GM19468 (cell line): Measurements from ENCODE around the gene TUBGCP3.

ENCODE experiments used
- ATAC-seq: cut with Tn5 transposase; IDR thresholded peaks from one replicate; pipeline ENCODE4 v1.9.1; 2021; ENCODE audit warnings: mild to moderate bottlenecking, moderate library complexity, moderate number of reproducible peaks; ENCODE audit not compliant: unreplicated experiment; ENCODE audit errors: extremely low read depth

TUBGCP3 gene

DNA sequence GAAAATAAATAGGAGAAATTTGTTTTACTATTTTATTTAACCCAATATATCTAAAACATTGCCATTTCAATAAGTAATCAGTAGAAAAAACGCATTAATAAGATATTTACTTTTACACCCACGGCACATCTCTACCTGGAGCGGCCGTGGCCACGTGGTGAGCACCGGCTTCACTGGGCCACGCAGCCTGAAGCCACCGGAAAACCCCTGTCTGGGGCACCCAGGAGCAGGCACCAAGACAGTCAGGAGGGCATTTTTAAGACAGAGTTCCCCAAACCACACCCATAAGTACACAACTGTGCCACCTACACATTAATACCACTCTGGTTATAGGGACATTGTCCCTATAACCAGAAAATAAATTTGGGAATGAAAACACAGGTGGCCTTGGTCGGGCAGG, 130.9 kb downstream of the TUBGCP3 start:
- ATAC-seq: no peak

DNA sequence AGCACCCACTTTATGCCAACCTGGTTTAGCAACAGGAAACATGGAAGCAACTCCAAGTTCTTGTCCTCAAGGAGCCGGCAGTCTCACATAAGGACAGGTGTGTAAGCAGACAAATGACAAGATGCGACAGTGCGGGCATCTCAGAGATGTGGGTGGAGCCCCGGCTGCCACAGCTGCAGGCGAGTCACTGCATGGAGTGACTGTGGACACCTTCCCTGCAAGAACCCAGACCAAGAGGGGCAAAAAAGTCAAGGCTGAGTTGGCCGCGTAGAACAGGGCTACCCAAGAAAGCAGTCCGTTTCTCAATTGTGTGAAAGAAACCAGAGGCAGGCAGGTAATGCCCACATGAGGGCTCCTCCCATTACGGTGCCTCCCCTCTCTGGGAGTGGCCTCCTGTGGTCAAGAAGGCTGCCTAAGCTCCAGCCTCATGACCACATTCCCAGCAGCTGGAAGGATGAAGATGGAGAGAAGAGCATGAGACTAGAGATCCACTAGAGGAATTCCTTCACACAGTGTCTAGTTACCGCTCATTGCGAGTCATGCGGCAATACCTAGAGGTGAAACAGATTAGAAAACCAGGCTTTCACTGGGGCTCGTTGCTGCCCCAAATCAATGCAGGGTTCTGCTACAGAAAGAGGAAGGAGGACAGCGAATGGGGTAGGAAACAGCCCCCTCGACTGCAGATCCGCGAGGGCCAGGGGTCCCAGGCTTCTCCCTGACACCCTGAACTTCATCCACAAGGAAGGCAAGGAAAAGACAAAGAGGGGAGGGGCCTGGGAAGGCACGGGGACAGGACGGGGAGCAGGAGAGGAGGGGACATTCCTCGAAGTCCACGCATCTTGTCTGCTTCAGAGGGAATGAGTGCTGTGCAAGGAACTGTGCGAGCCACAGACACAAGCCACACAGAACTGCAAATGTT, 131.6 kb downstream of the TUBGCP3 start:
- no peak for ATAC-seq

DNA sequence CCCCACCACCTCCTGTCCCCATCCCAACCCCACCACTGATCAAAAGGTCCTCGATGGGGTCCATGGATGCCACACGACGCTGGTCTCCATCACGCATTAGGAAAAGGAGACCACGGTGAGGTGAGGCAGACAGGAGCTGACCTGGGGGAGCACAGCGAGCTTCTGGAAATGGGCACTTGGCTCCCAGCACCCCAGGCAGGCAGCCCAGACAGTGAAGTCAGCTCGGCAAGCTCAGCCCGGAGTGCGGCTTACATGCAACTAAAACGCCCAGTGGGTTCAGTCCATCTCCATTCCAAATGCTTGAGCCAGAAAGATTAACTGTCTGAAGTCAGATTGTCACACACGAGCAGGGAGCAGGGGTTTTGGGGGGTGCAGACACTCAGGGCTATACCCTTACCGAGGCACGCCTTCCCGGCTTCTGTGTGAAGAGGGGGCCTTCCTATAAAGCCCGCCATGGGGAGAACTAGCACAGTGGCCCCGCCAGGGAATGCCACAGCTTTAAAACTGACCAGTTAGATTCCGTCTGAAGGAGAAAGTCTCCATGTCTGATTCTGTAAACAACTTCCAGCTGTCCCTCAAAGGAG, 132.4 kb downstream of the TUBGCP3 start:
- no peak for ATAC-seq

DNA sequence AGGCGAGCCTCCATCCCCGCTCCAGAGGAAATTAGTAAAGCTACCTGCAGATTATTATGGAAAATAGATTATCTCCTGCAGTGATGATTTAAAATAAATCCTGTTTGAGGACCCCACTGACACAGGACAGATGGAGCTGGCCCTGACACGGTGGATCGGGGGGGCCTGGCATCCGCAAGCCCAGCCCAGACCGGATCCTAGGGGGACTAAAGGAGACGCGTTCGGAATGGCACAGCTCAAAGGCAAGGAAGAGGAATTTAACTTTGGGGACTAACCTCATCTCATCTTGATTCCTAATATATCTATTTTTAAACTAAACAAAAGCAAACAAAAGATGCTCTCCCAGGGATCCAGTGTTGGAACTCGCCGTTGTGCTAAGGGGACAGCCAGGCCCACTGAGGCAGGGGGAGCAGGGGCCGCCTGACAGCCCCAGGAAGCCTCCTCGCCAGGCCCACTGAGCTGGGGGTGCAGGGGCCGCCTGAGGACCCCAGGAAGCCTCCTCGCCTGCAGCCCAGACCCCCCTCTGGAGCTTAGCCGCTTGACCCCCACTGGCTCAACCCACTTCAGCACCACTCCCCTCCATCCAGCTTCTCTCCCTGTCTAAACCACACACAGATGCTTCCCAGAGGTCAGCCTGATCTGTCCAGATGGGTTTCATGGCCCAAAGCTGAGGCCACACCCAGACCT, 133.2 kb downstream of the TUBGCP3 start:
- no peak for ATAC-seq

DNA sequence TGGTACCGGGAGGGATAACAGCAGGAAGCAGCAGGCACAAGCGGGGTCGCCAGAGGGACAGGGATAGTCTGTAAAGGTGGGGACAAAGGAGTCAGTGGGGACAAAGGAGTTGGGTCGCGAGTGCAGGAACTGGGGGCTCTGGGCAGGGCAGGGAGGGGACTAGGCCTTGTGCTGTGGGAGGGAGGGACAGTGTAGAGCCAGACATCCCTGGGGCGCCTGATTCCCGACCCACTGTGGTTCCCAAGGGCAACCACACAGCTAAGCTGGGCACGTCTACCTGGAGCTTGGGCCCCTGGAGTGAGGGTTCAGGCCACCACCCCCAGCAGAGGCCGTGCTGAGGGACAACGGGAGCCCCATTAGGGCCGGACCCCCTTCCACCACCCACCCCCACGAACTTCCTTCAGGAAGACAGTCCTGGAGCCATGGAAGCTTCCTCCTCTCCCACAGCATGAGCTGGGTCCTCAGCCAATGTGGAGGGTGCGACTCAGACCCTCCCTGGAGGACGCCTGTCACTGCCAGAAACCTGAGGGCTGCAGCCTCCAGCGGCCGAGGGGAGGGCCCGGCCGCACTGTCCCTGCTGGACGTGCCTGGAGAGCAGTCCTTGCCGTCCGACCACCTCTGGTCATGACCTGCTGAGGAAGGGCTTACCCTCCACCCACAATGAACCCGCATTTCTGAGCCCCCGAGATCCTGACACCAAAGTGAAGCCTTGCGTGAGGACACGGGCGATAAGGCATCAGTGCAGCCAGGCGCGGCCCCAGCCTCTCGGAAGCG, 133.9 kb downstream of the TUBGCP3 start:
- no peak for ATAC-seq

DNA sequence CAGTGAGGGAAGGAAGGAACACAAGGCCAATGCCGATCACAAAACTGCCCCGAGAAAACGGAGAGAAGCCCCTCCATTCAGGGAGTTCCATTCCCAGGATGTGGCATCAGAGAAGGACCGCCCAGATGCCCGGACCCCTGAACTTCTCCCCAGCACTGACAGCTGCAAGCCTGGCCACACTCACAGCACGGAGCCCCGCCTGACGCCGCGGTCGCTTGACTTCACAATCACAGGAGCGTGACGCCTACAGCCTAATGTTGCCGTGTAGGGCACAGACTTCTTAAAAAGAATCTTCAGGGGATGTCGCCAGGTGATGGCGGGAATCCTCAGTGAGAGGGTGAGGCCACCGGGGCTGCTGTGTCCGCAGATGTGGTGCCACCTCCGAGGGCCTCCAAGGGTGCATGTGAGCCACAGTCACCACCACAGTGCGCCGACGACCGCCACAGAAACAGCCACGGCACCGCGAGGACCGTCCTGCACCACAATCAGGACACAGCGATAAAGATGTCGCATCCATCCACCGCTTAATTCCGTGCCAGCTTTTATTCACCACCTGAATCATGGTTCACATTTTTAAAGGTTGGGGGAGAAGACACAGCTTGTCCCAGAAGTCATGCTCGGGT, 134.6 kb downstream of the TUBGCP3 start:
- no peak for ATAC-seq

DNA sequence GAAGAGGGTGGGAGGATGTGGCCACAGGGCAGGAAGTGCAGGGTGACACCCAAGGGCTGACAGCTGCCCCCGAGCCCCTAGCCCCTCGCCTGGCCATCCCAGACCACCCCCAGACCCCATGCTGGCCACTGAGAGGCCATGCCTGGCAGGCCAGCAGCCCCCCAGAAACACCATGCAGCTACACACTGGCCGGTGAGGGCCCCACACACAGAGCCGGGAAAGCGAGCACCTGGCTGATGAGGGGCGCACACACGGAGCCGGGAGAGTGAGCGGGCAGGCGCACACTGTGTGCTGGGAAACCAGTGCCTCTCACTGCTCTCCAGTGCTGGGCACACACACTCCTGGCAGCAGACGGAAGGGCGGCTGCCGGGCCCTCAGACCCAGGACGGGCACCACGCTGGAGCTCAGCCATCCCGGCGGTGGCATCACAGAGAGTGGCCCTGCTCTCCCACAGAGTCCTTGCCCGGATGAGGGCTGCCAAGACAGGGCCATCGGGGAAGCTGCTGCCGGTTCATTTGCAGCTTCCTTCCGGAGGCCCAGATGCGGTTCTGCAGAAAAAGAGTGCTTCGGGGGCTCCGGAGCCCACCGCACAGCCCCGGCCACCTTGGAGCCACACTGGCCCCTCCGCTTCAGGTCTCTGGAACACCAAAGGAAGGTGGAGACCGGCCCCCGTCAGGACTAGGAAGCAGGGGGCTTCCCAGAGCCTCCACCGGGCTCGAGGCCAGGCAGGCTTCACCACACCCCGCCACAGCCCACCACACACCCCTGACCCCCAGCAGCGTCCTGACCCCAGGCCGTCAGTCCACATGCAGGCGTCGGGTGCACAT, 135.4 kb downstream of the TUBGCP3 start:
- no peak for ATAC-seq

DNA sequence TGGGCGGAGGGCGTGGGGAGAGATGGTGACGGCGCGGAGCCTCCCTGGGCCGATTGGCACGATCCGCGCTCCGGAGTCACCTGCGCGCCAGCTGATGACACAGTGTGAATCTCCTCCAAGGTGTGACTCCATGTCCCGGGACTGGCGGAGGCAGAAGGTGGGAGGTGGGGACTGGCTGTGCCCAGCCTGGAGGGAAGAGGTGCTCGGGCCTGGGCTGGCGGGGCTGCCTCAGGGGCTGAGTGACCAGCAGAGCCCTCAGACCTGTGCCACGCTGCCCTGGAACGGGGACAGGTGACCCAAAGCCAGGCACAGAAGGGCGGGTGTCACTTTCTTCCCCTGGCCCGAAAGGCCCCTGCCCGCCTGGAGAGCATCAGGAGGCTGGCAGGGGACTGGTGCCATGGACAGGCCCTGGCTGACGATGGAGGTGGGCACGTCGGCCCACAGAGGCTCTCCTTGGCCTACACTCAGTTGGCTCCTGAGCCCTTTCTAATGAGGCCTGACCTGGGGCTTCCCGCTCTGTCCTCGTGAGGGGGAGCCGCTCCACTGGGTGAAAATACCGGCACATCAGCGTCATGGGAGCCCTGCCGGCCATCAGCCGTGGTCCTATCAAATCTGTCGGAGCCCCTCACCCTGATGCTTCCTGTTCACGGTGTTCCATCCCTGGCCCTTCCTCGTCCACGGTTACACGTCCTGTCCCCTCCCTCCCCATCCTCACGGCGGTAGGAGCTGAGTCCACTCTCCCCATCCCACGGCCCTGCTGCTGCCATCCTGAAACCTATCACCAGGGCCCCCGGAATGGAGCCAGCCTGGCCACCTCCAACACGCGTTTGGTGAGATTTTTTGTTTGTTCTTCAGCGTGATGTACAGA, 136.2 kb downstream of the TUBGCP3 start:
- ATAC-seq: no peak

DNA sequence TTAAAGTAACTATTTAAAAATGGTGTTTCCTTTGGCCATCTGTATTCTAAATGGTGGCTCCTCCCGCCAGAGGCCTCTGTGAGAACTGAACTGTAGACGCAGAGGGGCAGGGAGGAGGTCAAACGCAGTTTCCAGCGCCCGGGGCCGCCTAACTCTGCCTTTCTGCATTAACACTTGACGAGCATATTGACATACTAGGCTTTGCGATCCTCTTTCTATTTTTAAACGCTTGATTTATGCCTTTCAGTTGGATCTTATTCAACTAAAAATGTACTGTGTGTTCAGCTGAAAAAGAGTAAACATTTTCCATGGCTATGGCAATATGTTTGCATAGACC, 137.1 kb downstream of the TUBGCP3 start:
- ATAC-seq: no peak

DNA sequence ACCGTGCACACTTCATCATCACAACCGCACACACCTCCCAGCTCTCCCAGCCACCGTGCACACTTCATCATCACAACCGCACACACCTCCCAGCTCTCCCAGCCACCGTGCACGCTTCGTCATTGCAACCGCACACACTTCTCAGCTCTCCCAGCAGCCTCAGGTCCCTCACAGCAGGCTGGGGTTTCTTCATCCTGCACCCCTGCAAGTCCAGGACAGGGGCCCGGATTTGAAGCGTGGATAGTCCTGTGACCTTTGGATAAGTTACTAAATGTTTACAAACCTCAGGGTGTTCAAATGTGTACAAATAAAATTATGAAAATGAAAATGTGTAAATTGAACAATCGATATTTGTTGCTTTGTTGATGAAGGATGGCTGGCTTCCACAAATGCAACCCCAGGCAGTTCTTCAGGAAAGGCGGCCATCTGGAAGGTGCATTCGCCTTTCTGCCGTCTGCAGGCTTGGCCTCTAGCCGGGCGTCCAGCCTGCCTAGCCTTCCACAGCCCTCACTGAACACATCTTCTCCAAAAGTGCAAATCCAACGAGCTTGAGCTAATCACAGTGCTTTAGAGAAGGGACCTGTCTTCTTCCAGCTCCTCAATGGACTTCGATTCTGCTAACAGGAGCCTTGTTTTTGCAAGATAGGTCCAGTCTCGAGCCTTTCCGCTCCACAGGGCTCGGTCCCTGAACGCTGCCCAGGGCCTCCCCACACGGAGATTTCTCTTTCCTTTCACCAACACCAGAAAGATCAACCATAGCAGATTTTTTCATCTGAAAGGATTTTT, 137.6 kb downstream of the TUBGCP3 start:
- ATAC-seq: no peak

DNA sequence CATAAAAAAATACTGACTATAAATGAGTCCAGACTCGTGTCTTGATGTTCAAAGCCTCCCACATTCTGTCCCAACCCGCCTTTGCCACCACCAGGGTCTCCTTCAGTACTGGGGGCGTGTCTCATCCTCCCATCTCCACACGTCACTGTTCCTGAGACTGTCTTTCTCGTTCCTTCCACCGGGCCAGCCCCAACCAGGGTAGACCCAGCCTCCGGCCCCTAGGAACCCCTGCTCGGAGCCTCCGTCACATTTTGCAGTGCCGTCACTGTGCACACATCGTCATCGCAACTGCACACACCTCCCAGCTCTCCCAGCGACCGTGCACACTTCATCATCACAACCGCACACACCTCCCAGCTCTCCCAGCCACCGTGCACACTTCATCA, 138.4 kb downstream of the TUBGCP3 start:
- ATAC-seq: no peak

DNA sequence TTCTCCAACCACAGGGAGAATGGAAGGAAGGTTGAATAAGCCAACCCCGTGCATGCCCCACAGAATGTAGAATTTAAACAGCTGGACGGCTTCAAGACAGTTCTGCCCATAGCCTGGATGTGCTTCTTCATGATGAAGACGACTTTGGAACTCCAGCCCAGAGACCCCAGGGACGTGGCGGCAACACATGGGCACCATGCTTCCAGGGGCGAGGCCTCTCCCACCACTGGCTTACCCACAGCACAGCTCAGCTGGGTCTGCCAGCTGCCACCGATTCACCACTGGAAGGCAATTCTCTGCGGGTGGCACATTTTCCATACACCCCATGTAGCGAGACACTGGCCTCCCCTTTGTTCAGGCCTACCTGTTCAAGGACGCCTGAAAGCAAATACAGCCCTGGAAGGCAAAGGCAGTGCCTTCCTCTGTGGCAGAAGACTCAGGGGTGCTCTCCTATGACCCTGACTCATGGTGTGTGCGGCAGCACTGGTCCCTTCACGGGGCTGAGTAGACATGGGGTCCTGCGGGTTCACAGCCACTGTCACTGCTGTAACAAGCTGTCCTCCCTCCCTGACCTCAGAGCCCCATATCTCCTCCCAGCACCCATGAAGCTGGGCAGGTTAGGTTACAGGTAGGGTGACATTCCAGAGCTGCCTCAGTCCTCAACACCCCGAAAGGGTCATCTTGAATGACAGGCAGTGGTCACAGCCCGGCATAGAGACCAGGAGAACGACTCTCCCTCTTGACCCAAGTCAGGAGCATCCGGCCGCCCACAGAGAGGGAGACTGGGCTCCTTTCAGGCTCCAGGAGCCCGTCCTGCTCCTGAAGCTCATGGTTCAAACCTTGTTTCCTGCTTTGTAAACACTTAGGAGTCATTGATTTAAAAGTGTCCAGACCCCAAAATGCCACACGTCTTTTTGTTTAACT, 139.1 kb downstream of the TUBGCP3 start:
- ATAC-seq: no peak

DNA sequence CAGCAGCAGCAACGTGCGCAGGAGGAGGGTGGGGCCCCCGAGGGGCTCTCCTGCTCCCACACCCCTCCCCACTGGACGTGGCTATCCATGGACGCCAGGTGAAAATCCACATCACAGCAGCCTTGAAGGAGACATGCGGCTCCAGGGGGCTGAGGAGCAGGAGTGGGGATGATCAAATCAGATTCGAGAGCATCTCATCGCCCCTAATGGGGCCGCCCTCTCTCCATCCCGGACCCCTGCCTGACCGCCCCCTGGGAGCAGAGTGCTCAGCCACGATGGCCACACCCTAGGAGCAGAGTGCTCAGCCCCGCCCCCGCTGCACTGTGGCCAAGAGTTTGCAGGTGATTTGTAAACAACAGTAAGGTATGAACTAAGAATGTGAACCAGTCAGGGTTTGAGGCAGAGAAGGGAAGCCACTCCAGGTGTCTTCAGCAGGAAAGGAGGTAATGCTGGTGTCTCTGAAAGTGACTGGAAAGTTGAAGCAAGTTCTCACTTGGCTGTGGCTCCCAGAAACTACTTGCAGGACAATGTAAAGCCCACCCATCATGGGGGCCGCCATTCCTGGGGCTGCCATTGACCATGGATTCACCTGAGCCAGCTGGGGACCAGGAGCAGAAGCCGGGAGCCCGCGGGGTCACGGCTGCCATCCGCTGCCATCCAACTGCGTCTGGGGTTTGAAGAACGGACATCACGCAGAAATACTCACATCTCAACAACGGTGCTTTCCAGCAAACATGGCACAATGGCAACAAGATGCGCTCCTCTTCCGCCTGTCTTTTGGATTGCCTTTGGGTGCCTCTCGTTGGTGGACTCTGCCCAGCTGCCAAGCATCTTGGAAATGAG, 140.0 kb downstream of the TUBGCP3 start:
- ATAC-seq: no peak

DNA sequence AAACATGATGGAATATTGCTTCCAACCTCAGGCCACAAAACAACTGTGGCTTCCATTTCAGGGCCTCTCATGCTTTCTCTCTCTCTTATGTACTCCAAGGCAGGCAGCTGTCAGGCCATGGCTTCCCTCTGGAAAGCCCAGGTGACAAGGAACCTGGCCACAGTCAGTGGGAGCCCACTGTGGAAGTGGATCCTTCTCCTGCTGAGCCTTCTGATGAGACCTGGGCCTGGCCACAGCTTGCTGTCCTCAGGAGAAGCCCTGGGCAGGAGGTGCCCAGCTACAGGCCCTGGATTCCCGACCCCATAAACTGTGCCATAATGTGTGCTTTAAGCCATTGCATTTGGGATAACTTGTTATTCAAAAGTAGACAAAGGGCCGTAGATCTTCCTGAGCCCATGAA, 140.6 kb downstream of the TUBGCP3 start:
- no peak for ATAC-seq

DNA sequence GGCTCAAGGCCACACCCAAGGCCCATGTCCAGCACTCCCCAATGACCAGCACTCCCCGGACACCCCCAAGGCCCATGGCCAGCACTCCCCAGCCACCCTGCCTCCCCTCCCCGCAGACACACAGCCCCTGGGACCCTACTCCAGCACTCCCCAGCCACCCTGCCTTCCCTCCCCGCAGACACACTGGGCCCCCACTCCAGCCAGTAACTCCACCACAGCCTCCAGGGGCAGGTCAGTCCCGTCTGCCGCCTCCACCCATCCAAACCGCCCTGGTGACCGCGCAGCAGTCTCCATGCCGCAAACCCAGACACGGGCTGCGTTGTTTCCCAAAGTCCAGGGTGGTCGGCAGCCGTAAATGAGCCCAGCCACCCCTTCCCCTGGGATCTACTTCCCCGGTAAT, 141.1 kb downstream of the TUBGCP3 start:
- ATAC-seq: no peak

DNA sequence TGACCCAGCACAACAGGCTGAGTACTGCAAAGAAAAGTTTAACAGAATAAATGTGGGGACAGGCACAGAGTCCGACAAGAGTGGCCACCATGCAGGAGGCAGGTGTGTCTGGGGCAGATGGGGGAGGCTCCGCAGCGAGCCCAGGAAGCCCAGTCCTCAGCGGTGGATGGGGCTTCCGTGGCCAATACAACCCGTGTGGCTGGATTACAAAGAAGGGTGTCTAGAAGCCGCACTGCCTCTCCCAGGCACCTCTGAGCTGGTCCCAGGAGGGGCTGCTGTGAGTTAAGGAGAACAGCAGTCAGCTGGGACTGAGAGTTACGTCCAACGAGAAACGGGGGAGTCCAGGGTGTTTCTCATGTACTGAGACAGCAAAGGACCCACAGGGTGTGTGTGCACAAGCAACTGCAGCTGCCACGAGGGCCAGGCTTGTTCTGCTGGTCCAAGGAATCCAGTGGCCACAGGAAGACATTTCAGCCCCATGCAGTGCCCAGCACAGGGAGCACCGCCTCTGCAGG, 141.5 kb downstream of the TUBGCP3 start:
- ATAC-seq: no peak
